ENCODE data around the gene DAAM1.

Gene DAAM1

DNA sequence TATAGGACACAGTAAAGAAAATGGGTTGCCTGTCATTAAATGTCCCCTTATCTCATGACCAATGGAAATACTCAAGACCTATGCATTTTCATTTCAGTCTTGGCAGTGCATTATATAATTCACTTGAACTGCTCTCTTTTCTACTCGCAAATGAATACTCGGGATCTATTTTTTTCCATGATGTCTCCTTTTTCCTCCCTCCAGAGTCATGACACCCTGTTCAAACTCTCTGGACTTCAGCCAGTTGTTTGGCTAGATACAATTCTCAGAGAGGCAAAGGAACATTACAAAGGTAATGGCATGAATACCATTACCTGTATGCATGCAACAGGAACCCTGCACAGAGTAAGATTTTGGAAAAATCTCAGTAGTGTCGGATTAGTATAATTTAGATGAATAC, 145.8 kb downstream of the DAAM1 start:
- Histone ChIP-seq H3K4ac (ENCODE audit: low read length) (no peak overlapping the region), H2AFZ (ENCODE audit: low read length) (no peak overlapping the region), H3K27me3 (ENCODE audit: control insufficient read depth in 3 of 3, insufficient read depth in 3 of 3, low read depth in 1 of 3, low read length in 3 of 3) (no peaks in the 10 kb centered on the region), H3K4me3 (ENCODE audit: low read length in 2 of 2) (no peak overlapping the region), H2BK5ac (ENCODE audit: low read length) (no peak overlapping the region), H3K4me1 (ENCODE audit: control insufficient read depth in 2 of 2, insufficient read depth in 1 of 2, low read depth in 1 of 2, low read length in 2 of 2) (peaks cover 20 to 53% of the 10 kb centered on the region in 2 donors), H2AK5ac (ENCODE audit: low read depth, low read length) (no peak overlapping the region), H3K9ac (ENCODE audit: low read depth, low read length, poor library complexity) (no peak overlapping the region), H2BK120ac (ENCODE audit: low read depth, low read length) (no peak overlapping the region), H3K27ac (replicated peaks; ENCODE audit: low read length) (no peak overlapping the region), H4K8ac (ENCODE audit: low read depth, low read length) (no peak overlapping the region), H3K23ac (ENCODE audit: low read depth, low read length, poor library complexity) (no peak overlapping the region), H3K4me2 (ENCODE audit: insufficient read depth, low read length, poor library complexity, severe bottlenecking) (no peak overlapping the region), H3K36me3 (replicated peaks in 1 of 2; ENCODE audit: control insufficient read depth in 2 of 2, insufficient read depth in 2 of 2, low read length in 2 of 2) (peaks cover 2 to 44% of the 10 kb centered on the region in 2 donors), H3K14ac (ENCODE audit: low read length) (no peak overlapping the region), H3K9me3 (replicated peaks in 1 of 2; ENCODE audit: control insufficient read depth in 2 of 2, insufficient read depth in 1 of 2, low read depth in 1 of 2, low read length in 2 of 2) (peaks cover 0 to 4% of the 10 kb centered on the region in 2 donors), H2BK15ac (ENCODE audit: low read length) (no peak overlapping the region), H2BK12ac (ENCODE audit: low read length) (no peak overlapping the region), H3K79me1 (ENCODE audit: low read depth, low read length) (no peaks in the 10 kb centered on the region), H3K18ac (ENCODE audit: low read length) (no peak overlapping the region), H4K91ac (ENCODE audit: low read depth, low read length, poor library complexity) (no peak overlapping the region)
- DNase-seq (ENCODE audit: low spot score): no peak
- no CpG with 5 or more reads among the region's 3 CpGs for WGBS, 2 donors (ENCODE audit: extremely low coverage in 2 of 2, insufficient read length in 2 of 2, insufficient replicate concordance in 1 of 2)

DNA sequence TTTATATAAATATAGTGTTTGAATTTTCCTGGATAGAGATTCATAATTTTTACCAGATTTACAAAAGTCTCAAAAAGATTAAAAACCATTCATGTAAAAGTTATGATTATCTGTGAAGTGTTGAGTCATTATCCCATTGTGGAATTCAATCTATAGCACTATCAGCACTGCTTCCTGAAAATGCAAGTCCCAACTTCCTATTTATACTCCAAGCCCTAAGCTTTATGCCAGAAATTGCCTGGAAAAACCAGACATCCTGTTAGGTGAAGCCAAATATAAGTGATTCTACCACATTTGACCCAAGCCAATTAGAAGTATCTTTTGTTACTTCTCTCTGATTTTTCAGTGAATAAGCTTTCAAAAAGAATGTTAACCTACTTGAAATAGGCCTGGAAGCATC, 147.6 kb downstream of the DAAM1 start:
- no peak overlapping the region for H3K4me2 ChIP-seq (ENCODE audit: insufficient read depth, low read length, poor library complexity, severe bottlenecking)
- no peak overlapping the region for H3K4me3 ChIP-seq (ENCODE audit: low read length in 2 of 2)
- H2BK12ac ChIP-seq (ENCODE audit: low read length): no peak overlapping the region
- no peak overlapping the region for H2AK5ac ChIP-seq (ENCODE audit: low read depth, low read length)
- H3K79me1 ChIP-seq (ENCODE audit: low read depth, low read length): no peaks in the 10 kb centered on the region
- H2AFZ ChIP-seq (ENCODE audit: low read length): no peak overlapping the region
- H3K36me3 ChIP-seq (replicated peaks in 1 of 2; ENCODE audit: control insufficient read depth in 2 of 2, insufficient read depth in 2 of 2, low read length in 2 of 2): peaks cover 2 to 29% of the 10 kb centered on the region in 2 donors
- peaks cover 0 to 4% of the 10 kb centered on the region in 2 donors for H3K9me3 ChIP-seq (replicated peaks in 1 of 2; ENCODE audit: control insufficient read depth in 2 of 2, insufficient read depth in 1 of 2, low read depth in 1 of 2, low read length in 2 of 2)
- no peak overlapping the region for H2BK5ac ChIP-seq (ENCODE audit: low read length)
- no peak overlapping the region for H4K8ac ChIP-seq (ENCODE audit: low read depth, low read length)
- no peaks in the 10 kb centered on the region for H3K27me3 ChIP-seq (ENCODE audit: control insufficient read depth in 3 of 3, insufficient read depth in 3 of 3, low read depth in 1 of 3, low read length in 3 of 3)
- H3K23ac ChIP-seq (ENCODE audit: low read depth, low read length, poor library complexity): no peak overlapping the region
- H3K4ac ChIP-seq (ENCODE audit: low read length): no peak overlapping the region
- no peak overlapping the region for H2BK120ac ChIP-seq (ENCODE audit: low read depth, low read length)
- no peak overlapping the region for H3K18ac ChIP-seq (ENCODE audit: low read length)
- H3K4me1 ChIP-seq (ENCODE audit: control insufficient read depth in 2 of 2, insufficient read depth in 1 of 2, low read depth in 1 of 2, low read length in 2 of 2): peaks cover 16 to 69% of the 10 kb centered on the region in 2 donors
- H3K14ac ChIP-seq (ENCODE audit: low read length): no peak overlapping the region
- no peak overlapping the region for H3K27ac ChIP-seq (replicated peaks; ENCODE audit: low read length)
- no peak for DNase-seq (ENCODE audit: low spot score)
- no peak overlapping the region for H2BK15ac ChIP-seq (ENCODE audit: low read length)
- H4K91ac ChIP-seq (ENCODE audit: low read depth, low read length, poor library complexity): no peak overlapping the region
- H3K9ac ChIP-seq (ENCODE audit: low read depth, low read length, poor library complexity): no peak overlapping the region

DNA sequence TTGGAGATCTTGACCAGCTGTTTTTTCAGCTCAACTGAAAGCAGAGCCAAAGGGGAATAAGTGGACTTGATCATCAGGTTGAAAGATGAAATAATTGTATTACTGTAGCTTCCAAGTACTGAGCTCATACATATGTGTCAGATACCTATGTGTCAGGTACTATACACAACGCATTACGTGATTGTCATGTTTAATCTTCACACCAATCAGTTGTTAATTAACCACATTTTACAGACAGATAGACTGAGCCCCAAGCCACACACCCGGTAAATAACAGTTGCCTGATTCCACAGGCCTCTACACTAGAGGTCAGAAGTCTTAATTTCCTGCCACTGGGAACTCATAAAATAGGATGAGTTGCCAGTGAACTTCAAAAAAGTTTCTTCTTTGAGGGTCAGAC, 148.2 kb downstream of the DAAM1 start:
- no peak overlapping the region for H2AFZ ChIP-seq (ENCODE audit: low read length)
- DNase-seq (ENCODE audit: low spot score): no peak
- H3K4ac ChIP-seq (ENCODE audit: low read length): no peak overlapping the region
- H3K4me2 ChIP-seq (ENCODE audit: insufficient read depth, low read length, poor library complexity, severe bottlenecking): no peak overlapping the region
- H3K14ac ChIP-seq (ENCODE audit: low read length): no peak overlapping the region
- WGBS, 2 donors (ENCODE audit: extremely low coverage in 2 of 2, insufficient read length in 2 of 2, insufficient replicate concordance in 1 of 2): no CpG with 5 or more reads among the region's 3 CpGs
- H3K9me3 ChIP-seq (replicated peaks in 1 of 2; ENCODE audit: control insufficient read depth in 2 of 2, insufficient read depth in 1 of 2, low read depth in 1 of 2, low read length in 2 of 2): peaks cover 0 to 4% of the 10 kb centered on the region in 2 donors
- H2BK12ac ChIP-seq (ENCODE audit: low read length): no peak overlapping the region
- H3K36me3 ChIP-seq (replicated peaks in 1 of 2; ENCODE audit: control insufficient read depth in 2 of 2, insufficient read depth in 2 of 2, low read length in 2 of 2): peaks cover 2 to 29% of the 10 kb centered on the region in 2 donors
- H3K9ac ChIP-seq (ENCODE audit: low read depth, low read length, poor library complexity): no peak overlapping the region
- no peak overlapping the region for H2BK120ac ChIP-seq (ENCODE audit: low read depth, low read length)
- no peak overlapping the region for H3K18ac ChIP-seq (ENCODE audit: low read length)
- H4K8ac ChIP-seq (ENCODE audit: low read depth, low read length): no peak overlapping the region
- no peak overlapping the region for H2BK15ac ChIP-seq (ENCODE audit: low read length)
- H3K79me1 ChIP-seq (ENCODE audit: low read depth, low read length): no peaks in the 10 kb centered on the region
- H3K27ac ChIP-seq (replicated peaks; ENCODE audit: low read length): no peak overlapping the region
- H3K4me3 ChIP-seq (ENCODE audit: low read length in 2 of 2): no peak overlapping the region
- no peak overlapping the region for H4K91ac ChIP-seq (ENCODE audit: low read depth, low read length, poor library complexity)
- no peaks in the 10 kb centered on the region for H3K27me3 ChIP-seq (ENCODE audit: control insufficient read depth in 3 of 3, insufficient read depth in 3 of 3, low read depth in 1 of 3, low read length in 3 of 3)
- peaks cover 14 to 70% of the 10 kb centered on the region in 2 donors for H3K4me1 ChIP-seq (ENCODE audit: control insufficient read depth in 2 of 2, insufficient read depth in 1 of 2, low read depth in 1 of 2, low read length in 2 of 2)
- H2BK5ac ChIP-seq (ENCODE audit: low read length): no peak overlapping the region
- H2AK5ac ChIP-seq (ENCODE audit: low read depth, low read length): no peak overlapping the region
- no peak overlapping the region for H3K23ac ChIP-seq (ENCODE audit: low read depth, low read length, poor library complexity)

DNA sequence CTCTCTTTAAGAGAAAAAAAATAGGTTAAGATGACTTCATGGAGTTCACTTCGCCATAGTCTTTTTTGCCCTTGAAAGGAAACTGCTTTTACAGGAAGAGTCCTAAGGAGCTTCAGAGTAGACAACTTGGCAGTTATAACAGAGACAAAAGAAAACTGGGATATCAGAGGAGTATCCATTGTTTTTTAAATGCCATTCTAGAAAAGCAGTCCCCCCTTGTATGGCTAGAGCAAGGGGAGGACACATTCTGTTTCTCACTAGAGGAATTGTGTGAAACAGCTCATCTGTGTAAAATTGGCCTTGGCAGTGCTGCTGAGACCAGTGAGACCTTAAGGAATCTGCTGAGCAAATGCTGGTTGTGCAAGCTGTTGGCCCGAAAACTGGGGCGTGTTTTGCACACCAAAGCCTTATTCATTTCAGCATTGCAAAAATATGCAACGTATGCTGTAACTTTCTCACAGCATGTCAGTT, 148.7 kb downstream of the DAAM1 start:
- Histone ChIP-seq H3K36me3 (replicated peaks in 1 of 2; ENCODE audit: control insufficient read depth in 2 of 2, insufficient read depth in 2 of 2, low read length in 2 of 2) (peaks cover 0 to 24% of the 10 kb centered on the region in 2 donors), H4K91ac (ENCODE audit: low read depth, low read length, poor library complexity) (no peak overlapping the region), H3K27ac (replicated peaks; ENCODE audit: low read length) (no peak overlapping the region), H3K4me2 (ENCODE audit: insufficient read depth, low read length, poor library complexity, severe bottlenecking) (no peak overlapping the region), H4K8ac (ENCODE audit: low read depth, low read length) (no peak overlapping the region), H2AK5ac (ENCODE audit: low read depth, low read length) (no peak overlapping the region), H3K4me3 (ENCODE audit: low read length in 2 of 2) (no peak overlapping the region), H3K9ac (ENCODE audit: low read depth, low read length, poor library complexity) (no peak overlapping the region), H3K4ac (ENCODE audit: low read length) (no peak overlapping the region), H3K4me1 (ENCODE audit: control insufficient read depth in 2 of 2, insufficient read depth in 1 of 2, low read depth in 1 of 2, low read length in 2 of 2) (peaks cover 14 to 74% of the 10 kb centered on the region in 2 donors), H3K23ac (ENCODE audit: low read depth, low read length, poor library complexity) (no peak overlapping the region), H2BK12ac (ENCODE audit: low read length) (no peak overlapping the region), H3K27me3 (ENCODE audit: control insufficient read depth in 3 of 3, insufficient read depth in 3 of 3, low read depth in 1 of 3, low read length in 3 of 3) (no peaks in the 10 kb centered on the region), H3K79me1 (ENCODE audit: low read depth, low read length) (no peaks in the 10 kb centered on the region), H2BK5ac (ENCODE audit: low read length) (no peak overlapping the region), H3K18ac (ENCODE audit: low read length) (no peak overlapping the region), H2BK15ac (ENCODE audit: low read length) (no peak overlapping the region), H2AFZ (ENCODE audit: low read length) (peak overlapping the region; percentile 15), H3K14ac (ENCODE audit: low read length) (no peak overlapping the region), H3K9me3 (replicated peaks in 1 of 2; ENCODE audit: control insufficient read depth in 2 of 2, insufficient read depth in 1 of 2, low read depth in 1 of 2, low read length in 2 of 2) (peaks cover 0 to 4% of the 10 kb centered on the region in 2 donors), H2BK120ac (ENCODE audit: low read depth, low read length) (no peak overlapping the region)
- no peak for DNase-seq (ENCODE audit: low spot score)
- WGBS, 2 donors (ENCODE audit: extremely low coverage in 2 of 2, insufficient read length in 2 of 2, insufficient replicate concordance in 1 of 2): no CpG with 5 or more reads among the region's 4 CpGs
